Measurements from ENCODE around the gene SPRR5.

Gene SPRR5

GRCh38 chr1:152946651-152947256 lies at the start of gene SPRR5:
Gene SPRR5 (plus strand): TSS chr1:152947206. CDS start chr1:152948555, 1,349 bp downstream.
- no peak for DNase-seq (ENCODE audit: extremely low spot score)
- no peak for TF ChIP-seq CTCF (IDR thresholded peaks at IDR 0.05; ENCODE audit: control extremely low read depth, extremely low read depth, low read depth, missing control alignments)
- ChIA-PET POLR2A (no interaction called here), CTCF (interaction anchor here (1.1 to 3.1 kb wide), 4 partner anchors 12 to 246 kb away, joined by 3 to 9 read pairs (median 6); no protein-coding TSS in a partner anchor)

- DNase-seq (ENCODE audit: extremely low spot score): no peak
- TF ChIP-seq CTCF (IDR thresholded peaks at IDR 0.05; ENCODE audit: control extremely low read depth, extremely low read depth, low read depth, missing control alignments): no peak
- POLR2A ChIA-PET: no interaction called here
- CTCF ChIA-PET: interaction anchor here (0.8 to 3.0 kb wide), 4 partner anchors 8 to 29 kb away, joined by 3 to 8 read pairs (median 4); no protein-coding TSS in a partner anchor
These were observed 48.0 kb upstream of the SPRR5 start for GRCh38 chr1:152899027-152899426.

- ChIA-PET POLR2A (no interaction called here), CTCF (interaction anchor here (1.4 to 3.0 kb wide), 2 partner anchors 7 to 30 kb away, joined by 3 to 8 read pairs; no protein-coding TSS in a partner anchor)
- TF ChIP-seq CTCF (IDR thresholded peaks at IDR 0.05; ENCODE audit: control extremely low read depth, extremely low read depth, low read depth, missing control alignments): no peak
- no peak for DNase-seq (ENCODE audit: extremely low spot score)
These were observed 47.1 kb upstream of the SPRR5 start for GRCh38 chr1:152899883-152900282.

GRCh38 chr1:152901631-152902030 lies 45.4 kb upstream of the SPRR5 start:
- no peak for DNase-seq (ENCODE audit: extremely low spot score)
- POLR2A ChIA-PET: no interaction called here

GRCh38 chr1:152902636-152903035 lies 44.4 kb upstream of the SPRR5 start:
- TF ChIP-seq CTCF (IDR thresholded peaks at IDR 0.05; ENCODE audit: control extremely low read depth, extremely low read depth, low read depth, missing control alignments): no peak
- ChIA-PET CTCF (interaction anchor here (1.0 to 1.4 kb wide), 2 partner anchors 23 to 27 kb away, joined by 3 to 4 read pairs; no protein-coding TSS in a partner anchor), POLR2A (no interaction called here)
- DNase-seq (ENCODE audit: extremely low spot score): no peak

More at GRCh38 chr1:152901631-152902030, 45.4 kb upstream of the SPRR5 start:
- CTCF ChIA-PET: interaction anchor here (1.0 to 3.0 kb wide), 3 partner anchors 24 to 31 kb away, joined by 3 to 8 read pairs (median 6); no protein-coding TSS in a partner anchor
- TF ChIP-seq CTCF (IDR thresholded peaks at IDR 0.05; ENCODE audit: control extremely low read depth, extremely low read depth, low read depth, missing control alignments): no peak

- POLR2A ChIA-PET: no interaction called here
- CTCF ChIA-PET: interaction anchor here (1.1 to 2.0 kb wide), 7 partner anchors 10 to 36 kb away, joined by 3 to 9 read pairs (median 3); partner anchors contain the start of gene SMCP
These were observed 42.1 kb upstream of the SPRR5 start for GRCh38 chr1:152904688-152905440.

More at GRCh38 chr1:152904688-152905440, 42.1 kb upstream of the SPRR5 start:
- no peak for DNase-seq (ENCODE audit: extremely low spot score)
- no peak for TF ChIP-seq CTCF (IDR thresholded peaks at IDR 0.05; ENCODE audit: control extremely low read depth, extremely low read depth, low read depth, missing control alignments)
